Mesothelial cell of epicardium (in vitro differentiated cells): Measurements from ENCODE around the gene ZMYND19. TPM values are rescaled to one million over a fixed set of nuclear protein-coding genes. Genes with fewer than 3 reads are reported as not detected.

Experiments used
- DNase-seq, 2 experiments: peaks; one replicate each; pipeline ENCODE4 v3.0.0; 2021; ENCODE audit warnings: low spot score in 2 of 2; ENCODE audit not compliant: unreplicated experiment in 2 of 2
- H3K27ac Mint-ChIP-seq: 2 replicates; pipeline ENCODE4 v1.8.0; 2021; ENCODE audit warnings: mixed read lengths
- H3K27me3 Mint-ChIP-seq: 2 replicates; pipeline ENCODE4 v1.8.0; 2021; ENCODE audit warnings: low read depth, mixed read lengths
- H3K36me3 Mint-ChIP-seq: 2 replicates; pipeline ENCODE4 v1.8.0; 2021; ENCODE audit warnings: mixed read lengths
- H3K4me1 Mint-ChIP-seq: 2 replicates; pipeline ENCODE4 v1.8.0; 2021; ENCODE audit warnings: mixed read lengths
- H3K4me3 Mint-ChIP-seq: 2 replicates; pipeline ENCODE4 v1.8.0; 2021; ENCODE audit warnings: mild to moderate bottlenecking, moderate library complexity, mixed read lengths
- H3K9me3 Mint-ChIP-seq: 2 replicates; pipeline ENCODE4 v1.8.0; 2021; ENCODE audit warnings: mixed read lengths
- CTCF ChIP-seq: fragments of 200-600 bp; sonication (generic); IDR thresholded peaks from one replicate; pipeline ENCODE4 v1.5.0; 2021; ENCODE audit warnings: antibody characterized with exemption; ENCODE audit not compliant: unreplicated experiment
- total RNA-seq: library from RNA; stranded (reverse); gene quantifications from 3 replicates; pipeline ENCODE4 v1.2.1, GENCODE V29; 2021

Gene ZMYND19
- total RNA-seq, 1 donor from 2014 or later = 33.2 TPM

- Mint-ChIP-seq H3K9me3 (no peaks in the 10 kb centered on the region), H3K36me3 (peaks cover 5% of the 10 kb centered on the region), H3K27ac (no peak overlapping the region), H3K27me3 (no peaks in the 10 kb centered on the region), H3K4me3 (no peak overlapping the region), H3K4me1 (peaks cover 35% of the 10 kb centered on the region)
- no peak for DNase-seq
- TF ChIP-seq CTCF = no peak
These were observed 25.1 kb upstream of the ZMYND19 start for GRCh38 chr9:137615387-137615871.

- DNase-seq = no peak
- peaks cover 5% of the 10 kb centered on the region for H3K36me3 Mint-ChIP-seq
- no peak for TF ChIP-seq CTCF
- no peaks in the 10 kb centered on the region for H3K27me3 Mint-ChIP-seq
- no peak overlapping the region for H3K4me3 Mint-ChIP-seq
- H3K4me1 Mint-ChIP-seq = peaks cover 30% of the 10 kb centered on the region
- no peak overlapping the region for H3K27ac Mint-ChIP-seq
- H3K9me3 Mint-ChIP-seq = no peaks in the 10 kb centered on the region
These were observed 24.5 kb upstream of the ZMYND19 start for GRCh38 chr9:137614631-137615386.

GRCh38 chr9:137613738-137614523 lies 23.6 kb upstream of the ZMYND19 start:
- H3K9me3 Mint-ChIP-seq = no peaks in the 10 kb centered on the region
- DNase-seq = no peak
- no peak overlapping the region for H3K4me3 Mint-ChIP-seq
- peaks cover 26% of the 10 kb centered on the region for H3K4me1 Mint-ChIP-seq
- H3K36me3 Mint-ChIP-seq = peaks cover 5% of the 10 kb centered on the region
- no peak for TF ChIP-seq CTCF
- H3K27ac Mint-ChIP-seq = peak overlapping the region; percentile 25
- no peaks in the 10 kb centered on the region for H3K27me3 Mint-ChIP-seq

- no peak for DNase-seq
- Mint-ChIP-seq H3K4me3 (no peak overlapping the region), H3K4me1 (peaks cover 26% of the 10 kb centered on the region), H3K9me3 (no peaks in the 10 kb centered on the region), H3K27ac (peak overlapping the region; percentile 88), H3K36me3 (peaks cover 5% of the 10 kb centered on the region), H3K27me3 (no peaks in the 10 kb centered on the region)
- TF ChIP-seq CTCF = no peak
These were observed 22.9 kb upstream of the ZMYND19 start for GRCh38 chr9:137613259-137613658.

- DNase-seq = no peak
- Mint-ChIP-seq H3K9me3 (no peaks in the 10 kb centered on the region), H3K4me1 (peaks cover 22% of the 10 kb centered on the region), H3K27me3 (no peaks in the 10 kb centered on the region), H3K36me3 (peaks cover 5% of the 10 kb centered on the region), H3K4me3 (no peak overlapping the region), H3K27ac (peak overlapping the region; percentile 95)
- no peak for TF ChIP-seq CTCF
These were observed 22.4 kb upstream of the ZMYND19 start for GRCh38 chr9:137612741-137613142.
